Measurements from ENCODE around the gene ELF2. TPM values are rescaled to one million over a fixed set of nuclear protein-coding genes. Genes with fewer than 3 reads are reported as not detected.
"Not testable (repeated sequence)": the region's sequence is repeated elsewhere in the genome, so short reads cannot be mapped to it uniquely, and the experiment has no call there.

The ELF2 gene
- total RNA-seq, 2 experiments from 2014 or later = 43.9 to 48.2 TPM

DNA sequence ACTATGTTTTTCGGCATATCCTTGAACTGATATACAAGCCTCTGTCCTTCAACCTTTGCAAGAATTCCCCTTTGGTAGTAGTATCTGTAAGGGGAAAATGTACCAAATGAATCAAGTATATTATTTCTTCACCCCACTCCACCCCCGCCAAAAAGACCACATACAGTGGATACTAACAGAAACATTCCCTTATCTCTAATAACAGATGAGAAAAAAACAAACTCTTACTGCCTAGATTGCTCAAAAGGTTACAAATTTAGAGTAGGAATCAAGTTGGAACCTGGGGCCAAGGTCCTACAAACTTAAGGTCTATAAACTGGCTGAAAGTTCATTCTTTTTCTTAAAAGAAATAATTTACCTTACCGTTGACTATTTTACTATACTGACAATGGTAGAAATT lies 116.4 kb downstream of the ELF2 start:
- Mint-ChIP-seq H3K36me3 (peaks cover 38% of the 10 kb centered on the region), H3K27ac (no peak overlapping the region), H3K4me1 (peaks cover 5% of the 10 kb centered on the region), H3K4me3 (no peak overlapping the region), H3K27me3 (no peaks in the 10 kb centered on the region), H3K9me3 (no peaks in the 10 kb centered on the region)
- DNase-seq (no peak), ATAC-seq (ENCODE audit: low read depth) (no peak)
- POLR2A ChIA-PET = no interaction called here

DNA sequence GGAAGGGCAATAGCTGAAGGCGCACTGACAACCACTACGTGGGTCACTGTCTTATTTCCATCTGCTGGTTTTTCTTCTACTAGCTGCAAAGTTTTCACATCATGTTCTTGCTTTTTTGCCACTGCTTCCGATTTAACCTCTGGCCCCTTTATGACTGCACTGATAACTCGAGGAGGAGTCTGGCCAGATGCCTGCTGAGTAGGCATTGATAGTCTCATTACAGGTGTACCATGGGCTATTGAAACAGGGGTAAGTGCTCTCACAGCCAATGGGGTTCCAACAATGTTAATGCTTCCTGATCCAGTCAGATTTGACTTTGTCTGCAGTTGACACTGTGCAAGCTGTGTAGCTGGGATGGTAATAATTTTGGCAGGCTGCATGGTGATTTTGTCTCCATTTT lies 118.0 kb downstream of the ELF2 start:
- H3K36me3 Mint-ChIP-seq = peaks cover 42% of the 10 kb centered on the region
- H3K4me1 Mint-ChIP-seq; ATAC-seq (ENCODE audit: low read depth); DNase-seq; POLR2A ChIA-PET; H3K27me3 Mint-ChIP-seq; H3K4me3 Mint-ChIP-seq; H3K9me3 Mint-ChIP-seq; H3K27ac Mint-ChIP-seq: not testable (repeated sequence)

- Mint-ChIP-seq H3K9me3 (no peaks in the 10 kb centered on the region), H3K27me3 (no peaks in the 10 kb centered on the region), H3K4me1 (peaks cover 10% of the 10 kb centered on the region), H3K27ac (no peak overlapping the region), H3K4me3 (no peak overlapping the region), H3K36me3 (peaks cover 39% of the 10 kb centered on the region)
- no peak for ATAC-seq (ENCODE audit: low read depth)
- POLR2A ChIA-PET = no interaction called here
- no peak for DNase-seq
Measured at GRCh38 chr4:139054791-139055505, 122.1 kb downstream of the ELF2 start.

DNA sequence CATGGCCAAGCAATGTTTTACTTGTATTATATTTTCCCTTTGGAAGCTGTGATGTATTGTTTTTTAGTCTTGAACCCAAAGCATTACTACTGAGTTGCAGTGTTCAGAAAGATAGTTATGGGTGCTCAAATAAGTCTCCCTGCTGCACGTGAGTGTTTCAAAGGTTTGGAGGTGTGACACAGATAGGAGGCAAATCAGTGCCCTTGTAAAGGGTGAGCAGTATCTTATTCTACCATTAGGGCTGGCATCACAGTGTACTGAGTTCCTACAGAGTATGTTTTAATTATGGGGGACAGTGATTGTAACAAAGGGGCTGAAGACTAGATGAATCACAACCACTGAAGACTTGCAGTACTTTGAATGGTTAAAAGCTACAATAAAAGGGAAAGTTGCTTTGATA lies 123.1 kb downstream of the ELF2 start:
- POLR2A ChIA-PET = no interaction called here
- DNase-seq (no peak), ATAC-seq (ENCODE audit: low read depth) (no peak)
- Mint-ChIP-seq H3K27me3 (no peaks in the 10 kb centered on the region), H3K9me3 (no peaks in the 10 kb centered on the region), H3K4me3 (no peak overlapping the region), H3K27ac (no peak overlapping the region), H3K36me3 (peaks cover 40% of the 10 kb centered on the region), H3K4me1 (peaks cover 10% of the 10 kb centered on the region)

DNA sequence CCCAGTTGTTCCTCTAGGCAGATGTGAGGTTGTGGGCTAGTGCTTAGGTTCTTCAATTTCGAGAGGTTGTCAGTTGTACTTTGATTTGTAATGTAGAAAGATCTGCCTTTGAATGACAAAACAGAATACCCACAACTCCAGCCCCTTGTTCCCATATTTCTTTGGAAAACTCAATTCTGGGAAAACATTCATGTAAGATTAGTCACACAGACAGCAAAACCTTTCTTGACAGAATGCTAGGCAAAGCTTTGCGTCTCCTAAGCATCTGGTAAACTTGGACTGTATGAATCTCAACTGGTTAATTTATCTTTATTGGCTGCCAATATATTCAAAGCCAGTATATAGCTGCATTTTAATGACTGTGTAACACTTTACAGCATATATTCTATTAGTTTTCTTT lies 126.6 kb downstream of the ELF2 start:
- DNase-seq (no peak), ATAC-seq (ENCODE audit: low read depth) (no peak)
- Mint-ChIP-seq H3K36me3 (peaks cover 35% of the 10 kb centered on the region), H3K4me1 (peaks cover 4% of the 10 kb centered on the region), H3K4me3 (no peak overlapping the region), H3K9me3 (no peaks in the 10 kb centered on the region), H3K27me3 (no peaks in the 10 kb centered on the region), H3K27ac (no peak overlapping the region)
- POLR2A ChIA-PET = interaction anchor here (0.9 kb wide), 1 partner anchor 10 kb away, joined by 4 read pairs; no protein-coding TSS in a partner anchor

DNA sequence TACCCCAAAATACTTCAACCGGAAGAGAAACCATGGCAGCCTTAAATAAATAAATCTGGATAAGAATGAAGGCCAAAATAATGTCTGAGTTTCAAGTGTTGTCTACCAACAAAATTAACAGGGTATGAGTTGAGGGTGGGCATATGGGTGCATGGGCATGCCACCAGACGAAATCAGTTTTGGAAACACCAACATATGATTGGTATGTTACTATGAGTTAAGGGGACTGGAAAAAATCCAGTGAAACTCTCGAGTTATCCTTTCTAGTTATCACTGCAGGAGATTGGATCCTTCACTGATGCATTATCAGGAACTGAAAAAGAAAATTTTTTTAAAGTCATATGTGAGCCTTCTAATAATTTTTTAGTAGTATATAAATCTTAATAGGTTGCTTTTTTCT lies 129.0 kb downstream of the ELF2 start:
- no peak overlapping the region for H3K4me3 Mint-ChIP-seq
- ATAC-seq (ENCODE audit: low read depth) = no peak
- DNase-seq = no peak
- POLR2A ChIA-PET = no interaction called here
- no peak overlapping the region for H3K27ac Mint-ChIP-seq
- H3K36me3 Mint-ChIP-seq = peaks cover 23% of the 10 kb centered on the region
- peaks cover 3% of the 10 kb centered on the region for H3K4me1 Mint-ChIP-seq
- H3K27me3 Mint-ChIP-seq = no peaks in the 10 kb centered on the region
- H3K9me3 Mint-ChIP-seq = no peaks in the 10 kb centered on the region

- H3K9me3 Mint-ChIP-seq = no peaks in the 10 kb centered on the region
- H3K4me1 Mint-ChIP-seq = peaks cover 6% of the 10 kb centered on the region
- no peak overlapping the region for H3K4me3 Mint-ChIP-seq
- POLR2A ChIA-PET = no interaction called here
- H3K36me3 Mint-ChIP-seq = peaks cover 19% of the 10 kb centered on the region
- H3K27me3 Mint-ChIP-seq = no peaks in the 10 kb centered on the region
- H3K27ac Mint-ChIP-seq = no peak overlapping the region
- no peak for ATAC-seq (ENCODE audit: low read depth)
- no peak for DNase-seq
Measured at GRCh38 chr4:139044291-139044690, 132.7 kb downstream of the ELF2 start.

DNA sequence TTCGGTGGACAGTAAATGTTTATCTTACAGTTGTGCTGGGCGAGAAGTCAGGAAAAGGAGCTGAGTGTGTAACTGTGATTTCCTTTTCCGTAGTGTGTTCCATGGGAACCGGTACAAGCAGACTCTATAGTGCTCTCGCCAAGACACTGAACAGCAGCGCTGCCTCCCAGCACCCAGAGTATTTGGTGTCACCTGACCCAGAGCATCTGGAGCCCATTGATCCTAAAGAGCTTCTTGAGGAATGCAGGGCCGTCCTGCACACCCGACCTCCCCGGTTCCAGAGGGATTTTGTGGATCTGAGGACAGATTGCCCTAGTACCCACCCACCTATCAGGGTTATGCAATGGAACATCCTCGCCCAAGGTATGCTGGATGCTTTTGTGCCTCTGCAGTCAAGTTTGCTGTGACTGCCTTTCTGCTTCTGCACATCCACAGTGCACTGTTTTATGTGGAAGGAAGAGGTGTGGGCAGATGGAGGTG lies 134.0 kb downstream of the ELF2 start:
- DNase-seq (no peak), ATAC-seq (ENCODE audit: low read depth) (no peak)
- Mint-ChIP-seq H3K4me3 (no peak overlapping the region), H3K27ac (no peak overlapping the region), H3K27me3 (no peaks in the 10 kb centered on the region), H3K36me3 (peaks cover 12% of the 10 kb centered on the region), H3K4me1 (peaks cover 6% of the 10 kb centered on the region), H3K9me3 (no peaks in the 10 kb centered on the region)
- POLR2A ChIA-PET = no interaction called here

DNA sequence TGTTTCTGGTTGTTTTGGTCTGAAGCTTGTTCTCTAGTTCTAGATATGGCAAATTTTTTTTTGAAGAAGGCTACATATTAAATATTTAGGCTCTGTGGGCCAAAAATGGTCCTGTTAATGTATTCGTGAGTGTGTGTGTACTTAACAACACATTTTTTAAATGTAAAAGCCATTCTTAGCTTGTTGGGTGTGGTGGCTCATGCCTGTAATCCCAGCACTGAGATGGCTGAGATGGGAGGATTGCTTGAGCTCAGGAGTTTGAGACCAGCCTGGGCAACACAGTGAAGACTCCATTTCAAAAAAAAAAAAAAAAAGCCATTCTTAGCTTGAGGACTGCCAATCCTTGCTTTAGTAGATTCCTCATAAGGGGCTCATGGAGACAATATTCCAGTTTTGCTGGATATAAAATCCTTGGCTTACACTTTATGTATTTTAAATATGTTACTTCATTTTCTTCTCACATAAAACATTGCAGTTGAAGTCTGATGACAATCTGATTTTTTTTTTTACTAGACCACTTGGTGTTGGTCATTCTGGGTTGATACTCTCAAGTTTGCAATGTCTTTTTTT lies 138.1 kb downstream of the ELF2 start:
- H3K4me3 Mint-ChIP-seq = no peak overlapping the region
- POLR2A ChIA-PET = no interaction called here
- DNase-seq (no peak), ATAC-seq (ENCODE audit: low read depth) (no peak)
- peaks cover 25% of the 10 kb centered on the region for H3K36me3 Mint-ChIP-seq
- H3K27ac Mint-ChIP-seq = no peak overlapping the region
- H3K27me3 Mint-ChIP-seq = no peaks in the 10 kb centered on the region
- H3K4me1 Mint-ChIP-seq = peaks cover 18% of the 10 kb centered on the region
- peaks cover 1% of the 10 kb centered on the region for H3K9me3 Mint-ChIP-seq

GRCh38 chr4:139036885-139037284 lies 140.1 kb downstream of the ELF2 start:
- Mint-ChIP-seq H3K27me3 (no peaks in the 10 kb centered on the region), H3K4me3 (no peak overlapping the region), H3K27ac (peak overlapping the region; percentile 48), H3K4me1 (peaks cover 17% of the 10 kb centered on the region), H3K9me3 (peaks cover 1% of the 10 kb centered on the region), H3K36me3 (peaks cover 21% of the 10 kb centered on the region)
- no peak for ATAC-seq (ENCODE audit: low read depth)
- no peak for DNase-seq
- POLR2A ChIA-PET = no interaction called here

DNA sequence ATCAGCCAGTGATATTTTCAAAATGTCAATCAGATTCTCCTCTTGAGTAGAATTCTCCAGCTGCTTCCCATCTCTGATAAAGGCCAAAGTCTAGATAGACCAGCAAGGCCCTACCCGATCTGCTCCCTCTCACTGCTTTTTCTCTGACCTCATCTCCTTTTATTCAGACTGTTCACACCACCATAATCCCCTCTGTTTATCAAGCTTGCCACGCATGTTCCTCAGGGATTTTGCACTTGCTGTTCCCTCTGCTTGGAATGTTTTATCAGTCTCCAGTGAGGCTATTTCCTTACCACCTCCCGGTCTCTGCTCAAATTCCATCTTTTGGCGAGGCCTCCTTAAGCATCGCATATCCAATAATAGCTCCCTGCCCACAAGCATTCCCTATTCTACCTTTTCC lies 141.4 kb downstream of the ELF2 start:
- no peak for DNase-seq
- Mint-ChIP-seq H3K27ac (peak overlapping the region; percentile 53), H3K4me3 (no peak overlapping the region), H3K4me1 (peaks cover 18% of the 10 kb centered on the region), H3K9me3 (peaks cover 1% of the 10 kb centered on the region), H3K36me3 (peaks cover 21% of the 10 kb centered on the region), H3K27me3 (no peaks in the 10 kb centered on the region)
- POLR2A ChIA-PET = no interaction called here
- no peak for ATAC-seq (ENCODE audit: low read depth)

GRCh38 chr4:139030614-139031235 lies 146.3 kb downstream of the ELF2 start:
- peaks cover 12% of the 10 kb centered on the region for H3K4me1 Mint-ChIP-seq
- ATAC-seq (ENCODE audit: low read depth) (peak; percentile 69), DNase-seq (peak; percentile 46)
- H3K4me3 Mint-ChIP-seq = no peak overlapping the region
- no peaks in the 10 kb centered on the region for H3K9me3 Mint-ChIP-seq
- H3K27me3 Mint-ChIP-seq = no peaks in the 10 kb centered on the region
- POLR2A ChIA-PET = interaction anchor here (1.0 to 1.5 kb wide), 5 partner anchors 14 to 53 kb away, joined by 3 to 6 read pairs (median 4); partner anchors contain the start of gene NOCT
- peaks cover 6% of the 10 kb centered on the region for H3K36me3 Mint-ChIP-seq
- H3K27ac Mint-ChIP-seq = no peak overlapping the region

GRCh38 chr4:139029866-139030363 lies 147.1 kb downstream of the ELF2 start:
- H3K36me3 Mint-ChIP-seq; ATAC-seq (ENCODE audit: low read depth); DNase-seq; H3K27me3 Mint-ChIP-seq; H3K4me3 Mint-ChIP-seq; H3K9me3 Mint-ChIP-seq; H3K27ac Mint-ChIP-seq: not testable (repeated sequence)
- peaks cover 11% of the 10 kb centered on the region for H3K4me1 Mint-ChIP-seq
- POLR2A ChIA-PET = interaction anchor here (1.0 to 1.5 kb wide), 5 partner anchors 13 to 54 kb away, joined by 3 to 6 read pairs (median 4); partner anchors contain the start of gene NOCT
